Activated CD4-positive, alpha-beta T cell treated with anti-CD3 and anti-CD28 coated beads, Interleukin-2, amount 50 U/mL, for 4 hours (primary cell): ENCODE results near the gene BUD13.
"Not testable (repeated sequence)": the region's sequence is repeated elsewhere in the genome, so short reads cannot be mapped to it uniquely, and the experiment has no call there.

ENCODE experiments used
- DNase-seq, 2 experiments: peaks; one replicate each; pipeline ENCODE4 v3.0.0-alpha.2; 2020

Gene BUD13

DNA sequence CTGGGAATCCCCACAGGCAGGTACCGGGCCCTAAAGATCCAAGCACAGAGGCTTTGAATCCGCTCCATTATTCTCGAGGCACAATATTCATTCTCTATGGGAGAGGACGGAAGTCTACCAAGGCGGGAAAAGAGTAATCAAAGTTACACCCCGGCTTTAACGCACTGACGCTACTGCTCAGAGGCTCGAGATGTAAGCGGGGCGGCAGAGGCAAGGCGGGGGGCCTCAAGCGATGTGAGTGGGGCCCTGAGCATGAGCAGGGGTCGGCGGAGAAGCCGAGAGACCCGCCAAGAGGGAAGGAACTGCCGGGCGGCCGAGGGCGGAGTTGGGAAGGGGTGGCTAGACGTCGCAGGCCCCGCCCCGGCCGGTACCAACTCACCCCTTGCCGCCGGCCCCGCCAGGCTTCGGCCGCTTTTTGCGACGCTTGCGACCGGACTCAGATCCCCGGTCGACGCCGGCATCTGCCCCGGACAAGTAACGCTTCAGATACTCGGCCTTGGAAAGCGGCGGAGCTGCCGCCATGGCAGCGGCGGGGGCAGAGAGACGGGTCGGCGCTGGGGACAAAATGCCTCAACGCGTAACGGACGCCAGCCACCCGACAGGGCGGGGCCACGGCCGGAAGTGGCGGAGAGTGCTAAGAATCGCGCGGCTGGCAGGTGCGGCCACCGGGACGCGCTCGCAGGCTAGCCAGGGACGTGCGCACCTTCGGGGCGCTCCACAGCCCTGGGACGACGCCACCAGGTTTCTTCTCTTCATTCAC, at the start of gene BUD13:
Gene BUD13 (minus strand): TSS at position 545 of the 760 bp plus-strand sequence. CDS start 23 bp downstream, at position 522.
- DNase-seq = peak; percentile 91 to 93

DNA sequence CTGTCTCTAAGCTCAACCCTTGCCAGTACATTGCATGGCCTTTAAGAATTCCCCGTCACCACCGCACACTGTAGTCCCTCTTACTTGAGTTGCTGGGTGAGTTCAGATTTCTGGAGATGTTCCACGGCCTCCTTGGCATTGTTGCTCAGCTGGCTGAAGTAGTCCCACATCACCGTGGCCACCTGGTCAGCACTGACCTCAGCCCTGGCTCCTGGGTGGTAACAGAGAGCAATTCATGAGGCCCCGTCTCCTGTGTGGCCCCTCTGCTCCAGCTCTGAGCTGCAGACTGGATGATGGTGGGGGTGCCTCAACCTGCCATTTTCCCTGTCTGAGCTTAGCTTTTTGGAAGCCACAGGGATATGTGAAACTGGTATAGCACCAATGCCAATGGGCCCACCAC, 49.8 kb upstream of the BUD13 start:
- DNase-seq = no peak

DNA sequence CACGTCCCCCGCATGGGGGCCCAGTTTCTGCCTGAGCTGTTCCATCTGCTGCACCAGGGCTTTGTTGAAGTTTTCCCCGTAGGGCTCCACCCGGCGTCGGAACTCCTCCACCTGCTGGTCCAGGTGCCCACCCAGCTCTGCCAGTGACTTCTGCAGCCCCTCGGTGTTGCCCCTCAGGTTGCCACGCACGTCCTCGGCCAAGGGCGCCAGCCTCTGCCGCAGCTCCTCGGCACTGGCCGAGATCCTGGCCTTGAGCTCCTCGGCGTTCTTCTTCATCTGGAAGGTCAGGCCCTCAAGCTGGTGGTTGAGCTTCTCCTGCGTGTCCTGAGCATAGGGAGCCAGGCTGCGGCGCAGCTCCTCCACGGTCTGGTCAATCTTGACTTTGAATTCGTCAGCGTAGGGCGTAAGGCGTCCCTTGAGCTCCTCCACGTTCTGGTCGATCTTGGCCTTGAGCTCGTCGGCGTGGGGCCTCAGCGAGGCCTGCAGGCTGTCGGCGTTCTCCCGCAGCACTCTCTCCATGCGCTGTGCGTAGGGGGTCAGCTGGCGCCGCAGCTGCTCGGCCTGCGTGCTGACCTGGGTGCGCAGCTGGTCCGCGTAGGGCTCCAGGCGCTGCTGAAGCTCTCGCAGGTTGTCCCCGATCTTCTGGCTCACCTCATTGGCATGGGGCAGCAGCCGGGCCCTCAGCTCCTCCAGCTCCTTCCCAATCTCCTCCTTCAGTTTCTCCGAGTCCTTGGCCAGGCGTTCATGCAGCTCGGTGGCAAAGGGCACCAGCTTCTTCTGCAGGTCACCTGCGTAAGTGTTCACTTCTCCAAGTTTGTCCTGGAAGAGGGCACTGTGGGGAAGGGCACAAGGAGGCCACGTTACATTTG, 48.5 kb upstream of the BUD13 start:
- no peak for DNase-seq

DNA sequence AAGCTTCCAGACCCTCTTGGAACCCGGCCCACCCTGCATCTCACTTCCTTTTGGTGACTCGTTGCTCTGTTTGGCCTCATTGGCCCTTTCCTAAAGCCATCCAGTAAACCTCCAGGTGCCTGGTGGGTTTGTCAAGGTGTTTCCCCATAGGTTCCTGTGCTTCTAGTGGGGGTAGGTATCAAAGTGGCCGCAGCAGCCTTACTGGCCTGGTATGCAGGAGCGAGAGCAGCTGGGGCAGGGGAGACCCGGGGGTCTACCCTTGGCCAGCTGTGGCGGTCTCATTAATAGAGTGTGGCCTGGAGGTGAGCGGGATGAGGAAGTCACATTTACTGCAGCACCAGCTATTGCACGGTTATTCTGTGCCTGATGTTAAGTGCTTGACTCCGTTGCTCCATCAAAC, 46.3 kb upstream of the BUD13 start:
- DNase-seq = no peak

- DNase-seq = no peak
Measured at GRCh38 chr11:116814502-116814901, 41.7 kb upstream of the BUD13 start.

GRCh38 chr11:116813781-116814471, 41.1 kb upstream of the BUD13 start:
- DNase-seq = no peak

- DNase-seq = no peak
Measured at GRCh38 chr11:116813170-116813569, 40.4 kb upstream of the BUD13 start.

DNA sequence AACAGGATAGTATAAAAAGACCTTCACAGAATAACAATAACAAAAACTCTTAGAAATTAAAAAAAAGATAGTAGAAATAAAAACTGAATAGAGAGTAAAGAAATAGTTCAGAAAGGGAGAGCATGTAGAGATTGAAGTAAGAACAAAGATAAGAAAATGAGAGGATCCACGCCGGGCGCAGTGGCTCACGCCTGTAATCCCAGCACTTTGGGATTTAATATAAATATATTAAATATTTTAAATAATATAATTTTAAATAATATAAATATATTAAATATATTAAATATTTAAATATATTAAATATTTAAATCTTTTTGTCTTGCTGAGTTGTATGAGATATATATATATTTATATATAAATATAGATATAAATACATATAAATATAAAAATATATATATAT, 39.3 kb upstream of the BUD13 start:
- no peak for DNase-seq

DNA sequence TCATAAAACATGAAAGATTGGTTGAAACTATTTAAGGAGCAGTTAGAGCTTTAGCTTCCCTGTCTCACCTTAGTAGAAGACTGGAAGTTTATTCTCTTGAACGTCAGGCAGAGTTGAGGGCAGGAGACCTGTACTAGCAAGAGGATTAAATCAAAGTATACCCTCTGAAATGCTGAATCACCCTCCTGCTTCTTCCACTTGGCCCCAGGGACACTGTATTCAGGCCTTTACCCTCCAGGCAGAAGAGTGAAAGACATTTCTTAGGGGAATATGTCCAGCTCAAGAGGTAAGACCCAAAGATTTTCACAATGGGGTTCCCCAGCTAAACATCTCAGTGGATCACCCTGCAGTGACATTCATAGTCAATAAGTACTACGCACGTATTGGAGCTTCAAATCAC, 38.4 kb upstream of the BUD13 start:
- no peak for DNase-seq

- no peak for DNase-seq
Measured at GRCh38 chr11:116808262-116809175, 35.7 kb upstream of the BUD13 start.

DNA sequence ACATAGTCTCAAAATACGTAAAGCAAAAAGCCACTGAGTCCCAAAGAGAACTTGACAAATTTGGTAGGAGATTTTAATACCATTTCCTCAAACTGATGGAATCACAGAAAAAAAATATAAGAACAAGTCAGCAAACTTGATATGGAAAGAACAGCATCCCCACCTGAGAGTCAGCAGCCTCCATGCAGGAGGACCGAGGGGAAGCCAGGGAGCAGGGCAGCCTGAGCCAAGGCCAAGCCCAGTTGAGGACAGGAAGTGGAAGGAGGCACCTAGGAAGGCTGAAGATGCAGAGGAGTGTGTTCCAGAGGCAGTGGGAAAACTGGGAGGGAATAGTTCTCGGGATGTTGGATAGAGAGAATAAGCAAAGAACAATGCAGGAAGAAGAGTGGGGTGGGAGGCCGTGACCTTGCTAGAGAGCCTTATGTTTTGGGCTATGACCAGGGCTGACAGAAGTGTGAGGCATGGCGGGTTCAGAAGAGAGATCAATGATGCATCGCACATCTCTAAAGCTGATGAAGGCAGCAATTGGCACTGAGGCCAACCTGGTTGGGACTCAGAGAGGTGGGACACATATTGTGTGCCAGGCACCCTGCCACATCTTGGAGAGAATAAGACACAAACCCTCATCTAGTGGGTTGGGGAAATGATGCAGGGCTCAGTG, 34.9 kb upstream of the BUD13 start:
- no peak for DNase-seq

DNA sequence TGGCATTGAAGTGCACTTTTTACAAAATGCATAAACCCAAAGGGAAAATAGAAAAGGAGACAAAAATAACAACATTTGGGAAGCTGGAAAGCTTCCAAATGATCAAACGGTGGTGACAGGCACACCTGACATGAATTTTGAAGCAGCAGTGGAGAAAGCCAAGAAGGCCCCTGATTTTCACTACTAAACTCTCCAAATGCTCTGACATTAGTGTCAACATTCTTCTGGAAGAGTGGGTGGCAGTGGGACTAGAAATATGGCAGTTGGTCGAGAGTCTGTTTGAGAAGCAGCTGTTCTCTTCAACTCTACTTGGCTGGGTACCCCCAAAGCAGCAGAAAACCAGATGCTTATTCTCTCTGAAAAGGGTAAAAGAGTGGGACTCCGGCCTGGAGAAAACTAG, 31.2 kb upstream of the BUD13 start:
- DNase-seq = no peak

GRCh38 chr11:116801662-116802061, 28.9 kb upstream of the BUD13 start:
- DNase-seq = not testable (repeated sequence)

DNA sequence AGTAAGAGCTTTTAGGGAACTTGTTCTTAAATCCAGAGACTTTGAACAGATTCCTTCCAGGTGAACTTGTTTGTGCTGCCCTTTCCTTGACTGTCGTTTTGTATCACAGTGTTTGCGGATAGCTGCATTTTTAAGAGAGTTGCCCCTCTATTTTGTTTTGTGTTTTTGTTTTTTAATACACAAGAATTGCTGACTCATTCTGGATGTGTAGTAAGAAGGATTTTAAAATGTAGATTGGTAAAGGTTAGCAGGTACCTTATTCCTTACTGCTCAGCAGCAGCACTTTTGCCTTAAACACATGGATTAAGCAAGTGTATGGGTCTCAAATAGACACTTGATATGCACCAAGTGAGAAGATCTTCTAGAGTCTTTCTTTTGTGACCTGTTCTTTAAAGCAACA, 27.8 kb upstream of the BUD13 start:
- DNase-seq = no peak

GRCh38 chr11:116798368-116798767, 25.6 kb upstream of the BUD13 start:
- no peak for DNase-seq

DNA sequence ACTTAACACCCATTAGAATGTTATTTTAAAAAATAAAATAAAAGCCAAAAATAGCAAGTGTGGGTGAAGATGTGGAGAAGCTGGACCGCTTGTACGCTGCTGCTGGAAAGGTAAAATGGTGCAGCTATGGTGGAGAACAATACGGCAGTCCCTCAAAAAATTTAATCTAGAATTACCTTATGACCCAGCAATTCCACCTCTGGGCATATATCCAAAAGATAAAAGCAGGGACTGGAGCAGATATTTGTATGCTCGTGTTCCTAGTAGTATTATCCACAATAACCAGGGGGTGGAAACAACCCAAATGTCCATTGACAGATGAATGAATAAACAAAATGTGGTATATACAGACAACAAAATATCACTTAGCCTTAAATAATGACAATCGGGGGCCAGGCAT, 25.0 kb upstream of the BUD13 start:
- no peak for DNase-seq

DNA sequence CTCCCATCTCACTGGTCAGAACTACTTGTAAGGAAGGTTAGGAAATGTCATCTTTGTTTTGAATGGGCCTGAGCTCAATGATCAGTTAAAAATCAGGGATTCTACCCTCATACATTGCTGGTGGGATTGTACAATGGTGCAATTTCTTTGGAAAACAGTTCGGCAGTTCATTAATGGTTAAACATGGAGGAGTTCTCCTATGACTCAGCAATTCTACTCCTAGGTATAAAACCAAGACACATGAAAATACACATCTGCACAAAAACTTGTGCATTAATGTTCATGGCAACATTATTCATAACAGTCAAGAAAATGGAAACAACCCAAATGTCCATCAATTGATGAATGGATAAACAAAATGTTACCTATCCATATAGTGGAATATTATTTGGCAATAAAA, 23.8 kb upstream of the BUD13 start:
- DNase-seq = no peak

DNA sequence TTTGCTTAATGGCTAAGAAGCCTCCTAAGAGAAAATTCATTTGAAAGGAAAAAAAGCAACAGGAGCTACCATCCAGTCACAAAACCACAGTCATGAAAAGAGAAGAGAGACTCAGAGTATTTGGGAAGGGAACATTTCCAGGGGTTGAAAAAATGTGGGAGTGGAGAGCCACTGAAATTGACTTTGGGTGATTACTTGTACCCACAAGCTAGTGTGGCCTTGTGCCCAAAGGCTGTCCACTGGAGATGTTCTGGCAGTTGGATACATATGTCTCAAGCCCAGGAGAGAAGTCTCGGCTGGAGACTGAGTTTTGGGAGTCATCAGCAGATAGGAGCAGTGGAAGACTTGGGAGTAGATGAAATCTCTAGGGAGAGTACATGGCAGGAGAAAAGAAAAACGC, 22.1 kb upstream of the BUD13 start:
- DNase-seq = no peak

GRCh38 chr11:116793772-116794097, 20.9 kb upstream of the BUD13 start:
- no peak for DNase-seq

GRCh38 chr11:116792869-116793771, 20.3 kb upstream of the BUD13 start:
- no peak for DNase-seq
